ENCODE measurements around the gene SHQ1. TPM values are rescaled to one million over a fixed set of nuclear protein-coding genes. Genes with fewer than 3 reads are reported as not detected.

SHQ1 gene
- 27.8 and 32.5 TPM in 2 replicates for total RNA-seq (2014; rRNA removed; shearing (Covaris generic))

GRCh38 chr3:72847751-72848702, at the start of gene SHQ1:
TSS of gene SHQ1 (minus strand) at chr3:72848445. CDS start at chr3:72848340, 105 bp downstream.
- DNase-seq (ENCODE audit: low read depth), result peak; percentile 95

- DNase-seq (ENCODE audit: low read depth), result no peak
Observed at GRCh38 chr3:72897758-72898007, 49.4 kb upstream of the SHQ1 start.

GRCh38 chr3:72896996-72897757, 48.9 kb upstream of the SHQ1 start:
- no peak for DNase-seq (ENCODE audit: low read depth)

GRCh38 chr3:72894976-72895552, 46.8 kb upstream of the SHQ1 start:
- DNase-seq (ENCODE audit: low read depth), result no peak

GRCh38 chr3:72892870-72893269, 44.6 kb upstream of the SHQ1 start:
- no peak for DNase-seq (ENCODE audit: low read depth)

- peak; percentile 48 for DNase-seq (ENCODE audit: low read depth)
Observed at GRCh38 chr3:72892081-72892775, 44.0 kb upstream of the SHQ1 start.

GRCh38 chr3:72891053-72891855, 43.0 kb upstream of the SHQ1 start:
- DNase-seq (ENCODE audit: low read depth), result peak; percentile 87

- no peak for DNase-seq (ENCODE audit: low read depth)
Observed at GRCh38 chr3:72890166-72890925, 42.1 kb upstream of the SHQ1 start.

- DNase-seq (ENCODE audit: low read depth), result no peak
Observed at GRCh38 chr3:72889310-72890165, 41.3 kb upstream of the SHQ1 start.

GRCh38 chr3:72888546-72889309, 40.5 kb upstream of the SHQ1 start:
- DNase-seq (ENCODE audit: low read depth), result no peak

GRCh38 chr3:72887705-72888545, 39.7 kb upstream of the SHQ1 start, which contains the start of gene GXYLT2:
TSS of gene GXYLT2 (plus strand) at chr3:72888046. CDS start at chr3:72888234, 188 bp downstream.
- peak; percentile 74 for DNase-seq (ENCODE audit: low read depth)

- DNase-seq (ENCODE audit: low read depth), result no peak
Observed at GRCh38 chr3:72887343-72887704, 39.1 kb upstream of the SHQ1 start.

- DNase-seq (ENCODE audit: low read depth), result no peak
Observed at GRCh38 chr3:72872183-72872582, 23.9 kb upstream of the SHQ1 start.

GRCh38 chr3:72862314-72863090, 14.3 kb upstream of the SHQ1 start:
- DNase-seq (ENCODE audit: low read depth), result no peak

- no peak for DNase-seq (ENCODE audit: low read depth)
Observed at GRCh38 chr3:72860846-72861245, 12.6 kb upstream of the SHQ1 start.

GRCh38 chr3:72860053-72860452, 11.8 kb upstream of the SHQ1 start:
- DNase-seq (ENCODE audit: low read depth), result no peak

GRCh38 chr3:72855001-72855400, 6.8 kb upstream of the SHQ1 start:
- DNase-seq (ENCODE audit: low read depth), result no peak
